Skeletal muscle tissue (tissue), 4 donors: ENCODE results near the gene PCYT2. TPM values are rescaled to one million over a fixed set of nuclear protein-coding genes. Genes with fewer than 3 reads are reported as not detected.

Experiments
- H3K27ac ChIP-seq: one replicate; pipeline ENCODE4 v1.7.0; 2013; ENCODE audit warnings: mild to moderate bottlenecking, low read depth, low read length, inconsistent platforms
- H3K27me3 ChIP-seq, 3 donors: one replicate each; pipeline ENCODE4 v1.7.0; 2013; ENCODE audit warnings: low read length in 3 of 3; ENCODE audit not compliant: control insufficient read depth in 3 of 3, insufficient read depth in 3 of 3
- H3K36me3 ChIP-seq, 3 donors: one replicate each; pipeline ENCODE4 v1.7.0; 2013; ENCODE audit warnings: low read length in 3 of 3; ENCODE audit not compliant: control insufficient read depth in 3 of 3, insufficient read depth in 3 of 3
- H3K4me1 ChIP-seq, 3 donors: one replicate each; pipeline ENCODE4 v1.7.0; 2013; ENCODE audit warnings: low read length in 3 of 3, mild to moderate bottlenecking in 3 of 3; ENCODE audit not compliant: control insufficient read depth in 3 of 3, insufficient read depth in 3 of 3
- H3K4me3 ChIP-seq, 3 donors: one replicate each; pipeline ENCODE4 v1.7.0; 2013; ENCODE audit warnings: low read length in 3 of 3
- H3K9ac ChIP-seq, 3 donors: one replicate each; pipeline ENCODE4 v1.7.0; 2013; ENCODE audit warnings: low read length in 3 of 3, mild to moderate bottlenecking in 3 of 3, moderate library complexity in 2 of 3, low read depth in 1 of 3
- H3K9me3 ChIP-seq, 3 donors: one replicate each; pipeline ENCODE4 v1.7.0; 2013; ENCODE audit warnings: low read length in 3 of 3; ENCODE audit not compliant: control insufficient read depth in 3 of 3
- total RNA-seq: library from RNA; depleted of rRNA; stranded (reverse); fragments of >200 nt; gene quantifications from one replicate; pipeline ENCODE4 v1.2.3, GENCODE V29; 2014
- donor health status: Osteomylitis.

The PCYT2 gene
- total RNA-seq, 1 donor from 2014 or later: 10.4 TPM

GRCh38 chr17:81912441-81913309 is 1.5 kb upstream of the PCYT2 start:
- Histone ChIP-seq H3K27me3 (no peaks in the 10 kb centered on the region), H3K36me3 (peaks cover 38 to 41% (median 39%) of the 10 kb centered on the region in 3 donors), H3K9ac (no peak overlapping the region), H3K9me3 (no peaks in the 10 kb centered on the region), H3K27ac (no peak overlapping the region), H3K4me3 (no peak overlapping the region), H3K4me1 (peaks cover 23 to 52% (median 24%) of the 10 kb centered on the region in 3 donors)

- Histone ChIP-seq H3K27me3 (no peaks in the 10 kb centered on the region), H3K4me1 (peaks cover 22 to 54% (median 25%) of the 10 kb centered on the region in 3 donors), H3K4me3 (peak overlapping the region in 1 of 3 donors; percentile 49), H3K9ac (peak overlapping the region in 1 of 3 donors; percentile 50), H3K9me3 (no peaks in the 10 kb centered on the region), H3K36me3 (peaks cover 39 to 41% (median 39%) of the 10 kb centered on the region in 3 donors), H3K27ac (peak overlapping the region; percentile 65)
These were observed 770 bp upstream of the PCYT2 start for GRCh38 chr17:81911969-81912368.

- Histone ChIP-seq H3K9me3 (no peaks in the 10 kb centered on the region), H3K9ac (peak overlapping the region; percentile 65 to 83 (median 71)), H3K27me3 (no peaks in the 10 kb centered on the region), H3K36me3 (peaks cover 38 to 45% (median 39%) of the 10 kb centered on the region in 3 donors), H3K27ac (no peak overlapping the region), H3K4me3 (peak overlapping the region; percentile 67 to 84 (median 83)), H3K4me1 (peaks cover 22 to 53% (median 25%) of the 10 kb centered on the region in 3 donors)
These were observed 341 bp downstream of the PCYT2 start for GRCh38 chr17:81910840-81911276.

GRCh38 chr17:81909966-81910839 is 996 bp downstream of the PCYT2 start:
- Histone ChIP-seq H3K9ac (peak overlapping the region; percentile 65 to 83 (median 71)), H3K4me3 (peak overlapping the region; percentile 67 to 84 (median 83)), H3K27me3 (no peaks in the 10 kb centered on the region), H3K27ac (no peak overlapping the region), H3K36me3 (peaks cover 31 to 40% (median 33%) of the 10 kb centered on the region in 3 donors), H3K9me3 (no peaks in the 10 kb centered on the region), H3K4me1 (peaks cover 22 to 46% (median 25%) of the 10 kb centered on the region in 3 donors)

GRCh38 chr17:81909231-81909630 is 2.0 kb downstream of the PCYT2 start:
- H3K9me3 ChIP-seq: no peaks in the 10 kb centered on the region
- H3K9ac ChIP-seq: peak overlapping the region in 1 of 3 donors; percentile 8
- H3K27ac ChIP-seq: no peak overlapping the region
- H3K27me3 ChIP-seq: no peaks in the 10 kb centered on the region
- H3K4me3 ChIP-seq: no peak overlapping the region
- H3K36me3 ChIP-seq: peaks cover 21 to 40% (median 30%) of the 10 kb centered on the region in 3 donors
- H3K4me1 ChIP-seq: peaks cover 22 to 44% (median 25%) of the 10 kb centered on the region in 3 donors

- peak overlapping the region in 1 of 3 donors; percentile 16 for H3K9ac ChIP-seq
These were observed 2.4 kb downstream of the PCYT2 start for GRCh38 chr17:81908793-81909192.

GRCh38 chr17:81907219-81908145 is 3.7 kb downstream of the PCYT2 start:
- Histone ChIP-seq H3K4me1 (peaks cover 22 to 44% (median 27%) of the 10 kb centered on the region in 3 donors), H3K9ac (peak overlapping the region in 1 of 3 donors; percentile 54), H3K4me3 (peak overlapping the region in 1 of 3 donors; percentile 26), H3K9me3 (no peaks in the 10 kb centered on the region), H3K36me3 (peaks cover 9 to 29% (median 14%) of the 10 kb centered on the region in 3 donors), H3K27me3 (no peaks in the 10 kb centered on the region), H3K27ac (peak overlapping the region; percentile 44)

More at GRCh38 chr17:81908793-81909192, 2.4 kb downstream of the PCYT2 start:
- Histone ChIP-seq H3K27ac (no peak overlapping the region), H3K36me3 (peaks cover 21 to 40% (median 27%) of the 10 kb centered on the region in 3 donors), H3K4me1 (peaks cover 22 to 44% (median 25%) of the 10 kb centered on the region in 3 donors), H3K9me3 (no peaks in the 10 kb centered on the region), H3K27me3 (no peaks in the 10 kb centered on the region), H3K4me3 (no peak overlapping the region)

- Histone ChIP-seq H3K36me3 (peaks cover 4 to 25% (median 8%) of the 10 kb centered on the region in 3 donors), H3K27me3 (no peaks in the 10 kb centered on the region), H3K9me3 (no peaks in the 10 kb centered on the region), H3K27ac (peak overlapping the region; percentile 44), H3K4me3 (peak overlapping the region in 1 of 3 donors; percentile 26), H3K9ac (peak overlapping the region in 1 of 3 donors; percentile 54), H3K4me1 (peaks cover 22 to 43% (median 30%) of the 10 kb centered on the region in 3 donors)
These were observed 4.6 kb downstream of the PCYT2 start for GRCh38 chr17:81906476-81907218.
